Natural killer cell (primary cell): ENCODE results near the gene TOP2B. TPM values are rescaled to one million over a fixed set of nuclear protein-coding genes. Genes with fewer than 3 reads are reported as not detected.

Experiments
- ATAC-seq, 3 donors: fragments of 150-1000 bp in 2 of 3; fragments of 200-7000 bp in 1 of 3; cut with Tn5 transposase; 1 replicate in 1 of 3; 2 replicates in 2 of 3; pipeline ENCODE4 v1.10.0; 2021; ENCODE audit warnings: mild to moderate bottlenecking in 2 of 3, moderate library complexity in 2 of 3
- DNase-seq, 2 donors: peaks; one replicate each; pipeline versions ENCODE4 v3.0.0 to v3.0.0-alpha.2; 2013 to 2021; ENCODE audit warnings: mixed read lengths in 1 of 2
- H3K27ac ChIP-seq: one replicate; pipeline ENCODE4 v1.5.1; 2013; ENCODE audit warnings: mild to moderate bottlenecking, low read length
- H3K27me3 ChIP-seq: one replicate; pipeline ENCODE4 v1.6.1; 2013; ENCODE audit warnings: low read length; ENCODE audit not compliant: control insufficient read depth, insufficient read depth
- H3K36me3 ChIP-seq: one replicate; pipeline ENCODE4 v1.6.1; 2013; ENCODE audit warnings: low read length; ENCODE audit not compliant: control insufficient read depth, insufficient read depth
- H3K4me1 ChIP-seq: one replicate; pipeline ENCODE4 v1.6.1; 2013; ENCODE audit warnings: low read length; ENCODE audit not compliant: control insufficient read depth, insufficient read depth
- H3K4me3 ChIP-seq: one replicate; pipeline ENCODE4 v1.5.1; 2013; ENCODE audit warnings: low read length
- H3K9me3 ChIP-seq: one replicate; pipeline ENCODE4 v1.6.1; 2013; ENCODE audit warnings: low read length; ENCODE audit not compliant: control insufficient read depth, insufficient read depth
- H3K27ac Mint-ChIP-seq, 2 donors: one replicate each; pipeline ENCODE4 v1.8.0; 2022; ENCODE audit warnings: mild to moderate bottlenecking in 2 of 2, mixed read lengths in 2 of 2, moderate library complexity in 1 of 2
- H3K27me3 Mint-ChIP-seq, 2 donors: one replicate each; pipeline ENCODE4 v1.8.0; 2022; ENCODE audit warnings: low read depth in 2 of 2, mixed read lengths in 2 of 2
- H3K36me3 Mint-ChIP-seq: one replicate; pipeline ENCODE4 v1.8.0; 2022; ENCODE audit warnings: mixed read lengths
- H3K4me1 Mint-ChIP-seq, 2 donors: one replicate each; pipeline ENCODE4 v1.8.0; 2022; ENCODE audit warnings: mixed read lengths in 2 of 2
- H3K4me3 Mint-ChIP-seq: one replicate; pipeline ENCODE4 v1.8.0; 2022; ENCODE audit warnings: mild to moderate bottlenecking, moderate library complexity, mixed read lengths
- H3K9me3 Mint-ChIP-seq, 2 donors: one replicate each; pipeline ENCODE4 v1.8.0; 2022; ENCODE audit warnings: mixed read lengths in 2 of 2
- CTCF ChIP-seq: fragments of 200-600 bp; IDR thresholded peaks from one replicate; pipeline ENCODE4 v1.8.0; 2022; ENCODE audit warnings: antibody characterized with exemption
- WGBS: methylation state at CpG from one replicate; pipeline ENCODE4 v1.1.7; 2013; ENCODE audit warnings: missing lambda C conversion rate; ENCODE audit not compliant: insufficient coverage; 5-methylcytosine and 5-hydroxymethylcytosine counted together
- intact Hi-C: fragments of 100-400 bp; cut with micrococcal nuclease; formaldehyde crosslinking; loops from one replicate; pipeline ENCODE4 v1.14.2; 2022
- total RNA-seq, 4 donors: library from RNA; stranded (reverse); fragments of 120-200 nt in 1 of 4; gene quantifications; one replicate each; pipeline versions ENCODE4 v1.2.3 to v1.2.4, GENCODE V29; 2013 to 2022

Gene TOP2B
- total RNA-seq, 3 donors from 2014 or later (not counting 1 experiment from before 2014, with no cell fraction given): 126 to 180 (median 152) TPM

GRCh38 chr3:25584011-25584789 lies 80.5 kb downstream of the TOP2B start:
- H3K4me3 ChIP-seq: no peak overlapping the region
- ATAC-seq: no peak
- no peak for DNase-seq
- Mint-ChIP-seq H3K27me3 (no peaks in the 10 kb centered on the region), H3K4me3 (no peak overlapping the region), H3K27ac (no peak overlapping the region), H3K4me1 (peaks cover 13 to 17% of the 10 kb centered on the region in 2 donors), H3K36me3 (no peaks in the 10 kb centered on the region), H3K9me3 (no peaks in the 10 kb centered on the region)
- no peaks in the 10 kb centered on the region for H3K9me3 ChIP-seq
- H3K27me3 ChIP-seq: no peaks in the 10 kb centered on the region
- no peaks in the 10 kb centered on the region for H3K36me3 ChIP-seq
- H3K27ac ChIP-seq: no peak overlapping the region
- TF ChIP-seq CTCF: no peak
- intact Hi-C loops: no loop called here
- WGBS: 87% methylated on average over 17 of the region's 17 CpGs
- no peaks in the 10 kb centered on the region for H3K4me1 ChIP-seq

- Histone ChIP-seq H3K27me3 (no peaks in the 10 kb centered on the region), H3K36me3 (no peaks in the 10 kb centered on the region), H3K4me3 (no peak overlapping the region), H3K27ac (no peak overlapping the region), H3K4me1 (no peaks in the 10 kb centered on the region), H3K9me3 (no peaks in the 10 kb centered on the region)
- no peaks in the 10 kb centered on the region for H3K9me3 Mint-ChIP-seq
- WGBS: 90% methylated on average over 10 of the region's 10 CpGs
- ATAC-seq (no peak), DNase-seq (no peak)
- no peak for TF ChIP-seq CTCF
- no peaks in the 10 kb centered on the region for H3K36me3 Mint-ChIP-seq
- no peak overlapping the region for H3K27ac Mint-ChIP-seq
- peaks cover 5 to 8% of the 10 kb centered on the region in 2 donors for H3K4me1 Mint-ChIP-seq
- intact Hi-C loops: no loop called here
- no peaks in the 10 kb centered on the region for H3K27me3 Mint-ChIP-seq
- no peak overlapping the region for H3K4me3 Mint-ChIP-seq
Measured at GRCh38 chr3:25583343-25583742, 81.4 kb downstream of the TOP2B start.

- no peak for TF ChIP-seq CTCF
- H3K9me3 Mint-ChIP-seq: no peaks in the 10 kb centered on the region
- no peak overlapping the region for H3K27ac ChIP-seq
- no peaks in the 10 kb centered on the region for H3K36me3 ChIP-seq
- no peaks in the 10 kb centered on the region for H3K4me1 ChIP-seq
- H3K4me3 Mint-ChIP-seq: no peak overlapping the region
- no peaks in the 10 kb centered on the region for H3K9me3 ChIP-seq
- H3K27me3 ChIP-seq: no peaks in the 10 kb centered on the region
- no peaks in the 10 kb centered on the region for H3K27me3 Mint-ChIP-seq
- no peaks in the 10 kb centered on the region for H3K4me1 Mint-ChIP-seq
- no peaks in the 10 kb centered on the region for H3K36me3 Mint-ChIP-seq
- H3K4me3 ChIP-seq: no peak overlapping the region
- WGBS: 85% methylated on average over 2 of the region's 2 CpGs
- intact Hi-C loops: no loop called here
- no peak overlapping the region for H3K27ac Mint-ChIP-seq
- ATAC-seq: no peak
- no peak for DNase-seq
Measured at GRCh38 chr3:25582242-25582641, 82.5 kb downstream of the TOP2B start.

GRCh38 chr3:25581823-25582222 lies 82.9 kb downstream of the TOP2B start:
- intact Hi-C loops: no loop called here
- Mint-ChIP-seq H3K9me3 (no peaks in the 10 kb centered on the region), H3K27ac (no peak overlapping the region), H3K4me1 (no peaks in the 10 kb centered on the region), H3K4me3 (no peak overlapping the region), H3K36me3 (no peaks in the 10 kb centered on the region), H3K27me3 (no peaks in the 10 kb centered on the region)
- WGBS: 86% methylated on average over 3 of the region's 3 CpGs
- DNase-seq (no peak), ATAC-seq (no peak)
- Histone ChIP-seq H3K4me3 (no peak overlapping the region), H3K27me3 (no peaks in the 10 kb centered on the region), H3K4me1 (no peaks in the 10 kb centered on the region), H3K36me3 (no peaks in the 10 kb centered on the region), H3K27ac (no peak overlapping the region), H3K9me3 (no peaks in the 10 kb centered on the region)
- TF ChIP-seq CTCF: no peak
